B cell (primary cell): ENCODE data around the gene MCEMP1. TPM values are rescaled to one million over a fixed set of nuclear protein-coding genes. Genes with fewer than 3 reads are reported as not detected.
A peak's percentile ranks its signal among the peaks of the same experiment; 100 is the strongest.

ENCODE experiments used
- ATAC-seq: fragments of 200-7000 bp; cut with Tn5 transposase; one replicate; pipeline ENCODE4 v1.10.0; 2021; ENCODE audit warnings: low read depth, mild to moderate bottlenecking, moderate number of reproducible peaks, moderate library complexity
- CTCF ChIA-PET: fragments of 350-600 bp; sonication (Branson Sonifier 250); formaldehyde crosslinking; loops from one replicate; lab custom pipeline; 2021; ENCODE audit warnings: antibody characterized with exemption, inconsistent platforms; lab: Charles Lee
- POLR2A ChIA-PET: fragments of 350-600 bp; sonication (Branson Sonifier 250); formaldehyde crosslinking; loops from one replicate; lab custom pipeline; 2021; ENCODE audit warnings: antibody characterized with exemption; lab: Charles Lee
- DNase-seq: peaks from one replicate; pipeline ENCODE4 v3.0.0; 2013
- H2AFZ ChIP-seq: 2 replicates; pipeline ENCODE4 v1.6.1; 2012; ENCODE audit warnings: mild to moderate bottlenecking, low read depth, low read length; ENCODE audit not compliant: insufficient read depth, poor library complexity, severe bottlenecking
- H3K27ac ChIP-seq, 2 donors: 1 replicate in 1 of 2; 2 replicates in 1 of 2; pipeline ENCODE4 v1.5.1; 2012 to 2013; ENCODE audit warnings: low read length in 2 of 2, mild to moderate bottlenecking in 2 of 2, moderate library complexity in 1 of 2
- H3K27me3 ChIP-seq, 4 experiments: fragments of 200-600 bp in 1 of 4; sonication (generic) in 1 of 4; replicated peaks in 1 of 4; 1 replicate in 2 of 4; 2 replicates in 2 of 4; pipeline versions ENCODE4 v1.6.1 to v1.7.0; 2013 to 2016; ENCODE audit warnings: low read length in 3 of 4, mild to moderate bottlenecking in 2 of 4, mixed read lengths in 1 of 4, moderate library complexity in 1 of 4; ENCODE audit not compliant: insufficient read depth in 4 of 4, control insufficient read depth in 3 of 4; ENCODE audit errors: control extremely low read depth in 1 of 4
- H3K36me3 ChIP-seq, 2 experiments: replicated peaks in 1 of 2; 1 replicate in 1 of 2; 2 replicates in 1 of 2; pipeline versions ENCODE4 v1.6.1 to v1.7.1; 2013; ENCODE audit warnings: low read length in 1 of 2; ENCODE audit not compliant: insufficient read depth in 2 of 2, control insufficient read depth in 1 of 2; ENCODE audit errors: control extremely low read depth in 1 of 2, extremely low read depth in 1 of 2
- H3K4me1 ChIP-seq, 2 donors: fragments of 200-600 bp in 1 of 2; sonication (generic) in 1 of 2; 1 replicate in 1 of 2; 2 replicates in 1 of 2; pipeline versions ENCODE4 v1.5.1 to v1.6.1; 2013 to 2017; ENCODE audit warnings: low read length in 2 of 2; ENCODE audit not compliant: control insufficient read depth in 2 of 2, insufficient read depth in 2 of 2
- H3K4me2 ChIP-seq: replicated peaks from 2 replicates; pipeline ENCODE3; 2012; ENCODE audit warnings: mild to moderate bottlenecking, low read depth, low read length; ENCODE audit not compliant: poor library complexity, severe bottlenecking
- H3K4me3 ChIP-seq, 5 experiments: fragments of 200-600 bp in 1 of 5; sonication (generic) in 1 of 5; 1 replicate in 3 of 5; 2 replicates in 2 of 5; pipeline versions ENCODE4 v1.5.1 to v1.7.0; 2011 to 2016; ENCODE audit warnings: low read length in 4 of 5, mild to moderate bottlenecking in 4 of 5, low read depth in 2 of 5, control low read depth in 1 of 5, moderate library complexity in 1 of 5; ENCODE audit not compliant: insufficient read depth in 1 of 5; ENCODE audit errors: control extremely low read depth in 1 of 5, extremely low read depth in 1 of 5
- H3K79me2 ChIP-seq: fragments of 200-600 bp; sonication (generic); one replicate; pipeline ENCODE4 v1.6.0; 2016; ENCODE audit warnings: low read length; ENCODE audit not compliant: control insufficient read depth, insufficient read depth
- H3K9ac ChIP-seq: fragments of 200-600 bp; sonication (generic); 2 replicates; pipeline ENCODE4 v1.6.1; 2017; ENCODE audit warnings: mild to moderate bottlenecking, low read length, moderate library complexity
- H3K9me3 ChIP-seq, 3 donors: one replicate each; pipeline versions ENCODE4 v1.6.1 to v1.7.1; 2013; ENCODE audit warnings: low read length in 2 of 3; ENCODE audit not compliant: control insufficient read depth in 2 of 3, insufficient read depth in 1 of 3; ENCODE audit errors: control extremely low read depth in 1 of 3
- H4K20me1 ChIP-seq: 2 replicates; pipeline ENCODE4 v1.6.0; 2012; ENCODE audit warnings: mild to moderate bottlenecking, low read length; ENCODE audit not compliant: insufficient read depth, control insufficient read depth, poor library complexity, severe bottlenecking
- H3K27ac Mint-ChIP-seq: one replicate; pipeline ENCODE4 v1.8.0; 2021; ENCODE audit warnings: mixed read lengths
- H3K27me3 Mint-ChIP-seq: one replicate; pipeline ENCODE4 v1.8.0; 2021; ENCODE audit warnings: mixed read lengths
- H3K4me1 Mint-ChIP-seq: one replicate; pipeline ENCODE4 v1.8.0; 2021; ENCODE audit warnings: mixed read lengths
- H3K4me3 Mint-ChIP-seq: one replicate; pipeline ENCODE4 v1.8.0; 2021; ENCODE audit warnings: mixed read lengths
- H3K9me3 Mint-ChIP-seq: one replicate; pipeline ENCODE4 v1.8.0; 2022; ENCODE audit warnings: mixed read lengths; ENCODE audit not compliant: insufficient read depth
- EZH2 ChIP-seq: IDR thresholded peaks from 2 replicates; pipeline ENCODE4 v1.6.1; 2012; ENCODE audit warnings: borderline replicate concordance, low read depth, mild to moderate bottlenecking, moderate library complexity, low read length; ENCODE audit not compliant: insufficient read depth, poor library complexity, severe bottlenecking
- WGBS: methylation state at CpG from one replicate; pipeline ENCODE4 v1.1.5; 2013; ENCODE audit warnings: missing lambda C conversion rate; ENCODE audit not compliant: insufficient coverage; 5-methylcytosine and 5-hydroxymethylcytosine counted together
- intact Hi-C: fragments of 100-400 bp; cut with micrococcal nuclease; formaldehyde crosslinking; loops from one replicate; pipeline ENCODE4 v1.10.0; 2022
- polyA plus RNA-seq: library from polyadenylated mRNA; depleted of rRNA; stranded (reverse); fragments of >200 nt; gene quantifications from 2 replicates; pipeline ENCODE4 v1.2.3, GENCODE V29; 2012
- total RNA-seq, 2 donors: library from RNA; stranded (reverse); fragments of 120-200 nt in 1 of 2; gene quantifications; 1 replicate in 1 of 2; 2 replicates in 1 of 2; pipeline versions ENCODE4 v1.2.3 to v1.2.4, GENCODE V29; 2013 to 2022
- TF ChIP-seq, protein P1 (sequence below): fragments of 200-600 bp; IDR thresholded peaks from one replicate; pipeline ENCODE4 v1.8.0; 2022; ENCODE audit warnings: antibody characterized with exemption, mild to moderate bottlenecking

MCEMP1 gene
- total and polyA plus RNA-seq, 2 donors (not counting 1 experiment from before 2014, with no cell fraction given), result 0.57 TPM; not detected in 1

DNA sequence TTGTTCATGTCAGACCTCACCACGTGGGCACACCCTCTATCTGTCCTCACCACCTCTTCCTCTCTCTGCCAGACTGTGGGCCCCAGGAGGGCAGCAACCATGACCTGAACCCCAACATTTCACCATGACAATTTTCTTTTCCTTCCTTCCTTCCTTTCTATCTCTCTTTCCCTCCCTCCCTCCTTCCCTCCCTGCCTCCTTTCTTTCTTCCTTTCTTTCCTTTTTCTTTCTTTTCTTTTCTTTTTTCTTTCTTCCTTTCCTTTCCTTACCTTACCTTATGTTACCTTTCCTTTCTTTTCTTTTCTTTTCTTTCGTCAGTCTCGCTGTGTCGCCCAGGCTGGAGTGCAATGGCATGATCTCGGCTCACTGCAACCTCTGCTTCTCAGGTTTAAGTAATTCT is 33.7 kb downstream of the MCEMP1 start:
- ATAC-seq, result no peak

DNA sequence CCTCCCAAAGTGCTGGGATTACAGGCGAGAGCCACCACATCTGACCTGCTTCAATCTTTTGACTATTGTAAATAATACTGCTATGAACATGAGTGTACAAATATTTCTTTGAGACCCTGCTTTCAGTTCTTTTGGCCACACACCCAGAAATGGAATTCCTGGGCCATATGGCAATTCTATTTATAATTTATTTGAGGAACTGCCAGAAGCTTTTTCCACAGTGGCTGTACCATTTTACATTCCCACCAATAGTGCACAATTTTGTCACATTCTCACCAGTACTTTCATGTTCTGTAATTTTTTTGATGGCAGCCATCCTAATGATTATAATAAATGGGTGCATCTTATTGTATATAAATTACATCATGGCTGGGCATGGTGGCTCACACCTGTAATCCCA is 38.8 kb downstream of the MCEMP1 start:
- Histone ChIP-seq H3K27ac (peak overlapping the region in 1 of 2 donors; percentile 12), H4K20me1 (no peaks in the 10 kb centered on the region), H3K4me2 (peak overlapping the region; percentile 5), H3K4me3 (no peak overlapping the region), H3K9ac (no peak overlapping the region), H3K9me3 (peaks cover 2 to 14% (median 6%) of the 10 kb centered on the region in 3 donors), H3K4me1 (peaks cover 47 to 82% of the 10 kb centered on the region in 2 donors), H3K79me2 (peaks cover 3% of the 10 kb centered on the region), H2AFZ (no peak overlapping the region), H3K27me3 (no peaks in the 10 kb centered on the region), H3K36me3 (no peaks in the 10 kb centered on the region)
- no peak overlapping the region for H3K4me3 Mint-ChIP-seq
- no peak for DNase-seq
- peaks cover 4% of the 10 kb centered on the region for H3K9me3 Mint-ChIP-seq
- peaks cover 55% of the 10 kb centered on the region for H3K4me1 Mint-ChIP-seq
- WGBS, result no CpG with 5 or more reads among the region's 1 CpG
- no peak for ATAC-seq
- intact Hi-C loops, result loop anchor here (5.0 kb wide), 1 partner anchor 33 kb away; the partner anchor contains the start of gene TRAPPC5
- TF ChIP-seq, protein P1, sequence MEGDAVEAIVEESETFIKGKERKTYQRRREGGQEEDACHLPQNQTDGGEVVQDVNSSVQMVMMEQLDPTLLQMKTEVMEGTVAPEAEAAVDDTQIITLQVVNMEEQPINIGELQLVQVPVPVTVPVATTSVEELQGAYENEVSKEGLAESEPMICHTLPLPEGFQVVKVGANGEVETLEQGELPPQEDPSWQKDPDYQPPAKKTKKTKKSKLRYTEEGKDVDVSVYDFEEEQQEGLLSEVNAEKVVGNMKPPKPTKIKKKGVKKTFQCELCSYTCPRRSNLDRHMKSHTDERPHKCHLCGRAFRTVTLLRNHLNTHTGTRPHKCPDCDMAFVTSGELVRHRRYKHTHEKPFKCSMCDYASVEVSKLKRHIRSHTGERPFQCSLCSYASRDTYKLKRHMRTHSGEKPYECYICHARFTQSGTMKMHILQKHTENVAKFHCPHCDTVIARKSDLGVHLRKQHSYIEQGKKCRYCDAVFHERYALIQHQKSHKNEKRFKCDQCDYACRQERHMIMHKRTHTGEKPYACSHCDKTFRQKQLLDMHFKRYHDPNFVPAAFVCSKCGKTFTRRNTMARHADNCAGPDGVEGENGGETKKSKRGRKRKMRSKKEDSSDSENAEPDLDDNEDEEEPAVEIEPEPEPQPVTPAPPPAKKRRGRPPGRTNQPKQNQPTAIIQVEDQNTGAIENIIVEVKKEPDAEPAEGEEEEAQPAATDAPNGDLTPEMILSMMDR, result no peak
- TF ChIP-seq EZH2, result no peak
- ChIA-PET POLR2A (interaction anchor here (0.7 kb wide), 1 partner anchor 1756 kb away, joined by 4 read pairs; no protein-coding TSS in a partner anchor), CTCF (no interaction called here)
- H3K27me3 Mint-ChIP-seq, result no peaks in the 10 kb centered on the region
- H3K27ac Mint-ChIP-seq, result no peak overlapping the region

More for the DNA sequence above, 33.7 kb downstream of the MCEMP1 start:
- no peaks in the 10 kb centered on the region for H3K9me3 Mint-ChIP-seq
- CTCF ChIA-PET, result interaction anchor here (1.3 kb wide), 1 partner anchor 30 kb away, joined by 5 read pairs; the partner anchor contains the start of gene TRAPPC5
- Histone ChIP-seq H3K27me3 (no peaks in the 10 kb centered on the region), H3K9me3 (peaks cover 0 to 7% (median 0%) of the 10 kb centered on the region in 3 donors), H3K4me2 (peak overlapping the region; percentile 48), H2AFZ (peak overlapping the region; percentile 6), H3K9ac (no peak overlapping the region), H3K36me3 (no peaks in the 10 kb centered on the region), H3K4me3 (peak overlapping the region in 1 of 5 experiments; percentile 11), H3K4me1 (peaks cover 70 to 99% of the 10 kb centered on the region in 2 donors), H4K20me1 (no peaks in the 10 kb centered on the region), H3K79me2 (peaks cover 26% of the 10 kb centered on the region), H3K27ac (no peak overlapping the region)
- no peaks in the 10 kb centered on the region for H3K27me3 Mint-ChIP-seq
- H3K4me3 Mint-ChIP-seq, result peak overlapping the region; percentile 14
- POLR2A ChIA-PET, result interaction anchor here (0.6 to 1.4 kb wide), 3 partner anchors 9 to 41 kb away, joined by 3 read pairs; partner anchors contain the start of gene FCER2
- DNase-seq, result no peak
- peaks cover 66% of the 10 kb centered on the region for H3K4me1 Mint-ChIP-seq
- H3K27ac Mint-ChIP-seq, result peak overlapping the region; percentile 62
- intact Hi-C loops, result no loop called here
- 80% methylated on average over 5 of the region's 5 CpGs for WGBS
- no peak for TF ChIP-seq EZH2
- TF ChIP-seq, protein P1, result no peak
